ENCODE data around the gene FBXO46.
A peak's percentile ranks its signal among the peaks of the same experiment; 100 is the strongest.
"Not testable (repeated sequence)": the region's sequence is repeated elsewhere in the genome, so short reads cannot be mapped to it uniquely, and the experiment has no call there.

The FBXO46 gene

GRCh38 chr19:45767410-45767880 is 36.7 kb upstream of the FBXO46 start:
- DNase-seq = peak; percentile 83

DNA sequence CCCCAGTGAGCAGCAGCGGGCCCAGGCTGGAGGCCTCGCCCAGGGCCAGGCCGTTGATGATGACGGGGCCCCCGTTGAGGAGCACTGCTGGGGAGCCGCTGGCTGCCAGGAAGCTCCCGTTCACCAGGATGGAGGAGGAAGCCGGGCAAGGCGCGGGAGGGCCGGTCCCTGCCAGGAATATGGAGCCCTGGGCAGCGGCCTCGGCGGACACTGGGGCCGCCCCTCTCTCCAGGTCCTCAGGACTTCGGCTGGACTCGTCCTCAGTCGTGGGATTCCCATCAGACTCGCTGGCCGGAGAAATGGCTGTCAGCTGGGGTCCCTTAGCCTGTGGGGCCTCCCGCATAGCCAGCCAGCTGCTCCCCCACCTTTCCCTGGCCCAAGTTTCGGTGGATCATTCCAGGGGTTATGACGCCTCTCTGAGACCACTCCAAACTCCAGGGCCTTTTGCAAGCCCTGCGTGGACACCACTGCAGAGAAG is 36.2 kb upstream of the FBXO46 start:
- DNase-seq = no peak

GRCh38 chr19:45766296-45766868 is 35.7 kb upstream of the FBXO46 start:
- no peak for DNase-seq

GRCh38 chr19:45765702-45766295 is 35.1 kb upstream of the FBXO46 start:
- no peak for DNase-seq

DNA sequence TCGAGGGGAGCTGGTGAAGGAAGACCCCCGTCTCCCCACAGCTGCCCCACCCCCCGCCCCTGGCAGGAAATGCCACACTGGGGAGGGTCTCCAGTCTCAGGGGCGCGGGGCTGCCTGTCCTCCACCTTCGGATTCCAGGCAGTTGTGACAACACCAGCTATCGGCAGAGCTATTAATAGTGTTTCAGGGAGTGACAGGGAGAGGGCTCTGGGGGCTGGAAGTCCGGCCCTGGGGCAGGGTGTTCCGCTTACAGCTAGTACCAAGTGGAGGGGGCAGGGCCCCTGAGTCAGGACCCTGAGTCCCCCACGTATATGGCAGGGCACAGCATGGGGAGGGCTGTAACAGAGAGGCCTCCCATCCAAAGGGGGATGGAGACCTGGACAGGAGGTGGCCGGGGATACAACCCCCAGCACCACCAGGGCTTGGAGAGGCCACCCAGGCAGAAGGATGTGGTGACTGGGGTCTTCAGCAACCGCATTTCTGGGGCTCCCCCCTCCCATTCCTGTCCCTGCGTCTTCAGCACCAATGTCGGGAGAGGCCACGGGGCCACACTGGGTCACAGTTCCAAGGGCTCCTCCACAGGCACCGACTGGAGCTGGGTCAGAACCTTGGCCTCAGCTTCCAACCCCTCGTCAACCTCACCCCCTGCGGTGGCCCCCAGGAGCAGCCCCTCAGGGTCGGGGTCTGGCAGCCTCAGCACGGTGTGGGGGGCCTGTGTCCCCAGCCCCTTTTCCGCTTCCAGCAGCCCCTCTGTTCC is 34.4 kb upstream of the FBXO46 start:
- no peak for DNase-seq

GRCh38 chr19:45764475-45764874 is 33.8 kb upstream of the FBXO46 start:
- DNase-seq = peak; percentile 50

- DNase-seq = no peak
Measured at GRCh38 chr19:45763691-45764294, 33.1 kb upstream of the FBXO46 start.

GRCh38 chr19:45762870-45763631 is 32.4 kb upstream of the FBXO46 start:
- DNase-seq = no peak

DNA sequence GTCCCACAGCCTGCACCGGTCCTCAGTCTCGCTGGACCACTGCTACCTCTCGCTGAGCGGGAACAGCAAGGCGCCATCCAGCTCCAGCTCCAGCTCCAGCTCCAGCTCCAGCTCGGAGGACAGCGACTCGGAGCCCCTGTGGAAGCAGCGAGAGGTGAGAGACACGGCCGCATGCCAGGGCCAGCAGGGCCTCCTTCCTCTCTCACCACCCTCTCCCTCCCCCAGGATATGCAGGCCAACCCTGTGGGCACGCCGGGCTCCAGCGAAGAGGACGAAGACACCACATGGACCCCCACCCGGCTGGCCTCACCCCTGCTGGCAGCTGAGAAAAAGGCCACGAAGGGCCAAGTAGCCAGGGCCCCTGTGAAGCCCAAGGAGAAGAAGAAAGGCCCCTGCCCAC is 31.0 kb upstream of the FBXO46 start:
- DNase-seq = no peak

GRCh38 chr19:45758921-45759320 is 28.2 kb upstream of the FBXO46 start:
- no peak for DNase-seq

DNA sequence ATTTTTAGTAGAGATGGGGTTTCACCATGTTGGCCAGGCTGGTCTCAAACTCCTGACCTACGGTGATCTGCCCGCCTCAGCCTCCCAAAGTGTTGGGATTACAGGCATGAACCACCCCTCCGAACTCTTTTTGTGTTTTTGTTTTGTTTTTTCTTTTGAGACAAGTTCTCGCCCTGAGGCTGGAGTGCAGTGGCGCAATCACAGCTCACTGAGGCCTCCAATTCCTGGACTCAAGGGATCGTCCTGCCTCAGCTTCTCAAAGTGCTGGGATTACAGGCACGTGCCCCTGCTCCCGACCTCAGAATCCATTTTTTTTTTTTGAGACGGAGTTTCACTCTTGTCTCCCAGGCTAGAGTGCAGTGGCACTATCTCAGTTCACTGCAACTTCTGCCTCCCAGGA is 27.0 kb upstream of the FBXO46 start:
- DNase-seq = no peak

DNA sequence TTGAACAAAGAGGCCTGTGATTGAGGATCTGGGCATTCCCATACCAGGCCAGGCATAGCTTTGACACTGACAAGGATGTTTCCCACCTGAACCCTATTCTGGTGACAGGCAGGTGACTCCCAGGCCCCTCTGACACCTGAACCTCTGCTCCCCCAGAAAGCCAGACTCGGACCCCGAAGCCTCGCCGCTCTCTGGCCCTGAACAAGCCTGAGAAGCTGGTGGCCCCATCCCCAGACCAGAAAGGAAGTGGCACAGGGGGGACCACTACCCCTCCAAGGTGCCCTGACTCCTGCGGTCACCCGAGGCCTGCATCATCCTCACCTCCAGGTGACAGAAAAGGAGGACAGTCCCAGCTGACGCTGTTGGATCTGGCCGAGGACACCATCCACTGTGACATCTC is 23.6 kb upstream of the FBXO46 start:
- no peak for DNase-seq

- no peak for DNase-seq
Measured at GRCh38 chr19:45753548-45753947, 22.9 kb upstream of the FBXO46 start.

GRCh38 chr19:45752639-45753038 is 21.9 kb upstream of the FBXO46 start:
- DNase-seq = no peak

GRCh38 chr19:45751483-45751882 is 20.8 kb upstream of the FBXO46 start:
- not testable (repeated sequence) for DNase-seq

DNA sequence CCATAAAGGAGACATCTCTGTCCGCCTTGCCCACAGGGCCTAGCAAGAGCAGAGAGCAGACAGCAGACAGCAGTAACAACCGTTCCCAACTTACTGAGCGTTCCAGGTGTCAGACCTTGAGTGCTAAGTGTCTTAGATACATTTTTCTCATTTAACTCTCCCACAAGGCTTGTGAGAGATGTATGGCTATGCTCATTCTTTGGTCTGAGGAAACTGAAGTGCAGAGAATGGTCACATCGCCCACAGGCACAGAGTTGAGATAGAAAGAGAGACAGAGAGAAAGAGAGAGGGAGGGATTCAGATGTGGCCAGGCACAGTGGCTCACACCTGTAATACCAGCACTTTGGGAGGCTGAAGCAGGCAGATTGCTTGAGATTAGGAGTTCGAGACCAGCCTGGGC is 16.8 kb upstream of the FBXO46 start:
- no peak for DNase-seq

DNA sequence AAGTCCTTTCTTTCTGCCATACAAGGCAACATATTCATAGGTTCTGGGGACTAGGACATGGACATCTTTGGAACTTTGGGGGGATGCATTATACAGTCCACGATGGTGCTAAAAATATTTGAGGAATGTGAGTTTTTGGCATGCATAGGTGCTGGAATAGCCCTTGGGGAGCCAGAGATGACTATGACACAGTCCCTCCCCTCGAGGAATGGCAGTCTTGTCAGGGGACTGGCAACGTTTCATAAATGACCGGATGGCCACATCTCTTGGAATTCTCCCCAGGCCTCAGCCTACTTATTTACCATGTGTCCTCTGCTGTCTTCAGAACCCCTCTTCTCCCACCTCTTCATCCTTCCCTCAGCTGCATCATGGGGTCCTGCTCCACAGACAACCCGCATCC is 16.2 kb upstream of the FBXO46 start:
- DNase-seq = no peak

GRCh38 chr19:45745606-45746005 is 14.9 kb upstream of the FBXO46 start:
- DNase-seq = no peak

- DNase-seq = no peak
Measured at GRCh38 chr19:45742969-45743368, 12.3 kb upstream of the FBXO46 start.

DNA sequence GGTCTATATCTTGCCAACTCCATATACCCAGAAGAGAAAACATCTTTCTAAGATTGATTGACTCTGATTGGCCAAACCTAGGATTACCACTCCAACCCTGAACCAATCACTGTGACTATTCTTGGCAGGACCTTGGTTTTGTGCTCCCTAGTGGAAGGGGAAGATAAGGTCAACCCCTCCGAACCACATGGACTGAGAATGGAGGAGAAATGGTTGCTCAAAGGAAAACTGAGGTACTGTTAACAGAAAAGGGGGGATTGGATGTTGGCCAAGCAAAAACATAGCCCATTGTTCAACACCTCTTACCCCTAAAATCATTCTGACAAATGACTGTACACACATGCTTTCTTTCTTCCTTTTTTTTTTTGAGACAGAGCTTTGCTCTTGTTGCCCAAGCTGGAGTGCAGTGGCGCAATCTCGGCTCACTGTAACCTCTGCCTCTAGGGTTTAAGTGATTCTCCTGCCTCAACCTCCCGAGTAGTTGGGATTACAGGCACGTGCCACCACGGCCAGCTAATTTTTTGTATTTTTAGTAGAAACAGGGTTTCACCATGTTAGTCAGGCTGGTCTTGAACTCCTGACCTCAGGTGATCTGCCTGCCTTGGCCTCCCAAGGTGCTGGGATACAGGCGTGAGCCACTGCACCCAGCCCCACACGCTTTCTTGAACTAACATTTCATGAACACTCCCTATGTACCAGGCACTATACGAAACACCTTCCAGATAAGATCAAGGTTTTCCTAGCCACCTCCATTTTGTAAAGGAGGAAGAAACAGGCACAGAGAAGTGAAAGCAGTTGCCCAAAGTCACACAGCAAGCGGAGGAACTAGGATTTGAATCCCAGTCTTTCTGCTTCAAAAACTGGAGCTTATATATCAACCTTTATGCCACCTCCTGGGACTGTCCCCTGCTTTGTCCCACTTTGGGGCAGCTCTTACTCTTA is 9.1 kb upstream of the FBXO46 start:
- DNase-seq = no peak

GRCh38 chr19:45733160-45733810 is 2.6 kb upstream of the FBXO46 start, which contains the start of gene MEIOSIN:
Gene MEIOSIN (plus strand): TSS chr19:45733439. CDS start chr19:45735377, 1,938 bp downstream.
- no peak for DNase-seq

All from right kidney (tissue), 1 donor.